ENCODE results near the gene KDM5A.

KDM5A gene

DNA sequence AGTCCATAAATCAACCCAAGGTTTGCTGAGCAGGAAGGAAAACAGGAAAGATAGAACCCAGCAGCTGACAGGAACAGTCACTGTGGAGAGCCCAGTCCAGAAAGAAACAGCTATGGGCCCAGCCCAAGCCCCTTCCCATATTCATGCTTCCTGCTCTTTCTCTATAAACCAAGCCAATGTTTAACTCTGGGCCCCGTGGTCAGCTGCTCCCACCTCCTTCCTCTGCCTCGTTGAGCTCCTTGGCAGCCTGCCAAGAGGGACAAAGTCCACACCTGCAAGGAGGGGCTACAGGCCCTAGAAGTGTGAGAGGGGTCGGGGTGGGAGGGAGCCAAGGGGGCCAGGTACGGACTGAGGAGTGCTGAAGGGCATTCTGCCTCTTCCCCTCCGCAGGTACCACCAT, 136.5 kb downstream of the KDM5A start:
- Histone ChIP-seq H2AFZ (ENCODE audit: low read depth, low read length, severe bottlenecking) (no peak overlapping the region), H3K9me2 (replicated peaks; ENCODE audit: insufficient read depth, low read length) (no peaks in the 10 kb centered on the region), H3K36me3 (ENCODE audit: low read length) (no peaks in the 10 kb centered on the region), H3K9ac (ENCODE audit: low read length) (no peak overlapping the region), H3F3A (ENCODE audit: insufficient read depth) (no peaks in the 10 kb centered on the region), H4K20me1 (ENCODE audit: low read depth, low read length) (no peaks in the 10 kb centered on the region), H3K4me3 (ENCODE audit: insufficient read depth, low read length, poor library complexity, severe bottlenecking) (no peak overlapping the region), H3K9me3 (ENCODE audit: insufficient read depth, low read length) (no peaks in the 10 kb centered on the region), H3K79me2 (ENCODE audit: insufficient read depth, low read length) (no peaks in the 10 kb centered on the region), H3K27ac (ENCODE audit: low read depth, low read length) (no peak overlapping the region), H3K27me3 (ENCODE audit: low read length) (no peaks in the 10 kb centered on the region), H3K4me2 (ENCODE audit: low read depth, low read length, poor library complexity, severe bottlenecking) (no peak overlapping the region)
- TF ChIP-seq CTCF (IDR thresholded peaks at IDR 0.05; ENCODE audit: insufficient read depth, low read length, poor library complexity, severe bottlenecking) (no peak), EZH2phosphoT487 (conservative IDR thresholded peaks at IDR 0.05; ENCODE audit: low read length) (no peak)

- TF ChIP-seq CTCF (IDR thresholded peaks at IDR 0.05; ENCODE audit: insufficient read depth, low read length, poor library complexity, severe bottlenecking): no peak
- TF ChIP-seq EZH2phosphoT487 (conservative IDR thresholded peaks at IDR 0.05; ENCODE audit: low read length): no peak
- H3K4me3 ChIP-seq (ENCODE audit: insufficient read depth, low read length, poor library complexity, severe bottlenecking): no peak overlapping the region
- H3K4me2 ChIP-seq (ENCODE audit: low read depth, low read length, poor library complexity, severe bottlenecking): no peak overlapping the region
Observed at GRCh38 chr12:247271-247670, 141.8 kb downstream of the KDM5A start.

DNA sequence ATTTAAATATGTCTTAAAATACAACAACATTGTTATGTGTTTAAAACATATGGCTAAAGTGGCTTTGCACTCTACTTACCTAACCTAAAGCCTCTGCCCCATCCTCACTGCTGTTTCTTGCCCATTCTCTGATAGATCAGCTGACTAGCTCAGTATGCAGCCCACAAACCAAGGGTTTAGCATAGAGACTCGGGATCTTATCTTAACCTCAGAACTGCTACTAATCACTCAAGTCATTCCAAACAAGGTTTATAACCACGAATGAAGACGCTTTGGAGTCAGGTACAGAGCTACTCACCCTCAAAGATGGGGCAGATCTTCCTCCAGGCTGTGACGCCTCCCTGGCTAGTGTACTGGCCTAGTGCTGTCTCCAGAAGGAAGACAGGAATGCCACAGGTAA, 145.7 kb downstream of the KDM5A start:
- H3K79me2 ChIP-seq (ENCODE audit: insufficient read depth, low read length): no peaks in the 10 kb centered on the region
- no peak overlapping the region for H2AFZ ChIP-seq (ENCODE audit: low read depth, low read length, severe bottlenecking)
- H3F3A ChIP-seq (ENCODE audit: insufficient read depth): no peaks in the 10 kb centered on the region
- H3K9me2 ChIP-seq (replicated peaks; ENCODE audit: insufficient read depth, low read length): no peaks in the 10 kb centered on the region
- no peak overlapping the region for H3K9ac ChIP-seq (ENCODE audit: low read length)
- TF ChIP-seq CTCF (IDR thresholded peaks at IDR 0.05; ENCODE audit: insufficient read depth, low read length, poor library complexity, severe bottlenecking): no peak
- TF ChIP-seq EZH2phosphoT487 (conservative IDR thresholded peaks at IDR 0.05; ENCODE audit: low read length): no peak
- no peak overlapping the region for H3K4me2 ChIP-seq (ENCODE audit: low read depth, low read length, poor library complexity, severe bottlenecking)
- H3K27ac ChIP-seq (ENCODE audit: low read depth, low read length): no peak overlapping the region
- peaks cover 6% of the 10 kb centered on the region; the same call in 1 of the 2 replicates for H3K9me3 ChIP-seq (ENCODE audit: insufficient read depth, low read length)
- no peaks in the 10 kb centered on the region for H3K36me3 ChIP-seq (ENCODE audit: low read length)
- H3K4me3 ChIP-seq (ENCODE audit: insufficient read depth, low read length, poor library complexity, severe bottlenecking): no peak overlapping the region
- H3K27me3 ChIP-seq (ENCODE audit: low read length): 0 out of 2 replicates have a peak, but pooled peaks cover 3% of the 10 kb centered on the region
- no peaks in the 10 kb centered on the region for H4K20me1 ChIP-seq (ENCODE audit: low read depth, low read length)

More at GRCh38 chr12:247271-247670, 141.8 kb downstream of the KDM5A start:
- H3K9ac ChIP-seq (ENCODE audit: low read length): no peak overlapping the region
- no peaks in the 10 kb centered on the region for H3K79me2 ChIP-seq (ENCODE audit: insufficient read depth, low read length)
- no peaks in the 10 kb centered on the region for H3F3A ChIP-seq (ENCODE audit: insufficient read depth)
- H2AFZ ChIP-seq (ENCODE audit: low read depth, low read length, severe bottlenecking): no peak overlapping the region
- H3K36me3 ChIP-seq (ENCODE audit: low read length): no peaks in the 10 kb centered on the region
- peaks cover 6% of the 10 kb centered on the region; the same call in 1 of the 2 replicates for H3K9me3 ChIP-seq (ENCODE audit: insufficient read depth, low read length)
- no peaks in the 10 kb centered on the region for H3K9me2 ChIP-seq (replicated peaks; ENCODE audit: insufficient read depth, low read length)
- 0 out of 2 replicates have a peak, but pooled peaks cover 3% of the 10 kb centered on the region for H3K27me3 ChIP-seq (ENCODE audit: low read length)
- no peak overlapping the region for H3K27ac ChIP-seq (ENCODE audit: low read depth, low read length)
- H4K20me1 ChIP-seq (ENCODE audit: low read depth, low read length): no peaks in the 10 kb centered on the region

Measured in SU-DHL-6 (cell line).